ENCODE data around the gene ATG4C.

The ATG4C gene

DNA sequence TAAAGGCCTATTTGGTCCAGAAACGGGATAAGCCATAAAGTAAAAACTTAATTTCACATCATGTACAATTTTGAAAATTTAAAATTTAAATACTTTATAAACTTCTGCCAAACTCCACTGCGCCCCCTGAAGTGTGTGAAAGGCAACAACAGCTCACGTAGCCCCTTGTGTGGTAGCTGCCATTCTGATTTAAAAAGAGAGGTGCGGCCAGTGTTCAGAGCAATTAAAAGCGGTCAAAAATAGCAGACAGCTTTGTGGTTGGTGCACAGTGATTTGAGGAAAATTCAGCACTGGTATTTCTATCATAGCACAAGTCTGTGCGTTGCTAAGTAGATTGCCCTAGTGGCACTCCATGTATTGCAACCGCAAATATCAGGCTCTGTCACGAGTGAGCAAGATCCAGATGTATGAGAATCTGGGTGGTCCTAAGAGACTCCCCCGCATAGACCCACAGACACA, 122.5 kb downstream of the ATG4C start:
- DNase-seq, result no peak

DNA sequence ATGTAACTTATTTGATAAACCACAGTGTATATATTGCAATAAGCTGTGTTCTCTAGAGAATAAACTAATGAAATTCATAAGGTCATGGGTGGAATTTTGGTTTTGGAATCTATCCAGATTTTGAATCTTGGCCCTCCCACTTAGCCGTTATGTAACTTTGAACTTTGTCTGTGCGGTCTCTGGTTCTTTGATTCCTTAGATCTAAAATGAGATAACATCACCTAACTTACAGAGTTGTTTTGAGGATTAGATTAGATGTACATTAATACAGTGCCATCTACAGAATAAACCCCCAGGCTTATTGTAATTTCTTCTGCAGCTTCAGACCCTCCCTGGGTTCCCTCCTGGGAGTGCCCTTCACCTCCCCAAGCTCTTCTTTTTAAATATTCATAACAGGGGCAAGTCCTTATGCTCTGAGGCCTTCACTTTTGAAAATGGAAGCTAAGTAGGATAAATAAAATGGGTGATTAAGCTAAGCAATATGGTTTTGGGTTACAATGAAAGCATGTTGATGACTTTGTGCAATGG, 124.3 kb downstream of the ATG4C start:
- no peak for DNase-seq

DNA sequence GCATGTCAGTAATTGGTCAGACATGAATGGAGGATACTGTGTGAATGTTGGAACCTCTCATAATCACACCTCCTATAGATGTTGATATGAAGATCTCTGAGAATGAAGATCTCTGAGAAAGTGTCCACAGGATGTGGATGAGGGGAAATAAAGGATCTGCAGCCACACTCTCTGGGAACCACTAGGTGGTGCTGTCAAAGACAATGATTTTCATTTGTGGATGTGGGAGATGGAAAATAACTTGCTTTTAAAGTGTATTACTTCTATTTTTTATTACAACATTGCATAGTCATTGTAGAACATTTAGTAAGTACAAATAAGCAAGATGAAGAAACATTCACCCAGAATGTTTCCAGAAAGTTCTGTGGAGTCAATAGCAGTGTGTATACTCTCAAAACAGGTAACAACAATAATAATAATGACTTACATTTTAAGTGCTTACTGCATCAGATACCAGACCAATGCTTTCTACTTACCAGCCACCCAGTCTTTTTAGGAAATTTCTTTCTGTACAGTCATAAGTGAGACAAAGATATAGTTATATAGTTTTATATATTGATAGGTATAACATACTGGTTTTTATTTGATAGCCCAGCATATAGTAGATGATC, 128.2 kb downstream of the ATG4C start:
- DNase-seq, result no peak

Data from islet precursor cell (in vitro differentiated cells).